Loucy (cell line): ENCODE data around the gene FBXO44.

Experiments used
- CTCF ChIP-seq: fragments of 200-600 bp; sonication (generic); conservative IDR thresholded peaks from 2 replicates; pipeline ENCODE4 v1.5.1; 2014; ENCODE audit warnings: mild to moderate bottlenecking, antibody characterized with exemption, low read length
- EZH2phosphoT487 ChIP-seq: fragments of 200-600 bp; IDR thresholded peaks from 2 replicates; pipeline ENCODE4 v1.6.1; 2018; ENCODE audit warnings: antibody characterized with exemption, mild to moderate bottlenecking, moderate library complexity, borderline replicate concordance

DNA sequence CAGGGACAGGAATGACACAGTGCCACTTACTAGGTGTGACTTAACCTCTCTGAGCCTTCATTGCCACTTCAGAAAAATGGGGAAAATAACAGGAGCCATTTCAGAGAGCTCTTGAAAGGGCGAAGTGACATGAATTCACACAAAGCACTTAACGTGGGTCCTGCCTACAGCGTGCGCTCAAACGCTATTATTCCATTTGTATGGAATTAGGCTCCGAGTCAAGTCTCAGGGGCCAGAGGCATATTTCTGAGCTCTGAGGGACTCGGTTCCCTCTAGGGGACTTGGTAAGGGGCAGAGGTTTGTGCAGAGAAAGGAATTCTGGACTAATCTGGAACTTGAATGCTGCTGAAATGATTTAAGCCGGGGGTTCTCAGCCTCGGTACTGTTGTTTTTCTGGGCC, 50.9 kb downstream of the FBXO44 start:
- TF ChIP-seq CTCF (no peak), EZH2phosphoT487 (no peak)
